Transverse colon (tissue), 4 donors: ENCODE results near the gene AAMP. TPM values are rescaled to one million over a fixed set of nuclear protein-coding genes. Genes with fewer than 3 reads are reported as not detected.

Experiments
- DNase-seq: peaks from one replicate; pipeline ENCODE4 v3.0.0-alpha.2; 2019
- H3K27ac ChIP-seq, 4 donors: fragments of 200-600 bp; sonication (generic); 2 replicates each; pipeline ENCODE4 v1.5.1; 2016 to 2018; ENCODE audit warnings: inconsistent platforms in 4 of 4
- H3K27me3 ChIP-seq: fragments of 200-600 bp; sonication (generic); 2 replicates; pipeline ENCODE4 v1.5.1; 2017; ENCODE audit warnings: inconsistent platforms
- H3K36me3 ChIP-seq, 4 donors: fragments of 200-600 bp; sonication (generic); 2 replicates each; pipeline ENCODE4 v1.5.1; 2017 to 2019; ENCODE audit warnings: inconsistent platforms in 4 of 4
- H3K4me1 ChIP-seq, 4 donors: fragments of 200-600 bp; sonication (generic); 2 replicates each; pipeline ENCODE4 v1.5.1; 2017 to 2020; ENCODE audit warnings: inconsistent platforms in 4 of 4
- H3K4me3 ChIP-seq, 4 donors: fragments of 200-600 bp; sonication (generic); 1 replicate in 1 of 4; 2 replicates in 3 of 4; pipeline versions ENCODE4 v1.5.1 to v1.6.1; 2017 to 2019; ENCODE audit warnings: inconsistent platforms in 4 of 4
- H3K9me3 ChIP-seq, 2 donors: fragments of 200-600 bp; sonication (generic); 2 replicates each; pipeline ENCODE4 v1.5.1; 2017 to 2019; ENCODE audit warnings: inconsistent platforms in 2 of 2
- CTCF ChIP-seq, 5 experiments: fragments of 200-600 bp in 3 of 5; fragments of 450-650 bp in 2 of 5; sonication (generic) in 3 of 5; IDR thresholded peaks; 1 replicate in 2 of 5; 2 replicates in 3 of 5; pipeline ENCODE4 v1.5.1; 2016 to 2017; ENCODE audit warnings: antibody characterized with exemption in 5 of 5, inconsistent platforms in 3 of 5, mild to moderate bottlenecking in 2 of 5, moderate library complexity in 1 of 5
- EP300 ChIP-seq: sonication (generic); formaldehyde crosslinking; IDR thresholded peaks from one replicate; pipeline ENCODE4 v1.6.1; 2017; ENCODE audit warnings: antibody characterized with exemption, low read depth
- POLR2A ChIP-seq: fragments of 450-650 bp; IDR thresholded peaks from one replicate; pipeline ENCODE4 v1.6.1; 2016; ENCODE audit warnings: antibody characterized with exemption, mild to moderate bottlenecking, moderate library complexity
- POLR2AphosphoS5 ChIP-seq, 3 donors: sonication (generic); formaldehyde crosslinking; IDR thresholded peaks; one replicate each; pipeline ENCODE4 v1.6.1; 2016; ENCODE audit warnings: antibody characterized with exemption in 3 of 3
- WGBS, 2 donors: methylation state at CpG; one replicate each; pipeline ENCODE4 v1.1.5; 2018; ENCODE audit warnings: low coverage in 1 of 2; 5-methylcytosine and 5-hydroxymethylcytosine counted together
- in situ Hi-C, 4 donors: fragments of 200-750 bp; cut with MboI; loops; one replicate each; pipeline versions ENCODE4 v1.15.0 to v1.15.1; 2017; ENCODE audit warnings: low sequenced_read_pairs in 3 of 4, low pct_ligation_motif_present in 1 of 4, low pct_unique_long_range_greater_than_20kb in 1 of 4
- intact Hi-C: fragments of 100-400 bp; cut with DNase I; formaldehyde crosslinking; loops from one replicate; pipeline ENCODE4 v1.15.1; 2023; ENCODE audit warnings: low total_unique reads
- total RNA-seq, 4 donors: library from RNA; depleted of rRNA; stranded (reverse); fragments of >200 nt; gene quantifications; one replicate each; pipeline ENCODE4 v1.1.0, GENCODE V29; 2016

Gene AAMP
- total RNA-seq, 4 donors from 2014 or later = 96.9 to 466 (median 174) TPM

DNA sequence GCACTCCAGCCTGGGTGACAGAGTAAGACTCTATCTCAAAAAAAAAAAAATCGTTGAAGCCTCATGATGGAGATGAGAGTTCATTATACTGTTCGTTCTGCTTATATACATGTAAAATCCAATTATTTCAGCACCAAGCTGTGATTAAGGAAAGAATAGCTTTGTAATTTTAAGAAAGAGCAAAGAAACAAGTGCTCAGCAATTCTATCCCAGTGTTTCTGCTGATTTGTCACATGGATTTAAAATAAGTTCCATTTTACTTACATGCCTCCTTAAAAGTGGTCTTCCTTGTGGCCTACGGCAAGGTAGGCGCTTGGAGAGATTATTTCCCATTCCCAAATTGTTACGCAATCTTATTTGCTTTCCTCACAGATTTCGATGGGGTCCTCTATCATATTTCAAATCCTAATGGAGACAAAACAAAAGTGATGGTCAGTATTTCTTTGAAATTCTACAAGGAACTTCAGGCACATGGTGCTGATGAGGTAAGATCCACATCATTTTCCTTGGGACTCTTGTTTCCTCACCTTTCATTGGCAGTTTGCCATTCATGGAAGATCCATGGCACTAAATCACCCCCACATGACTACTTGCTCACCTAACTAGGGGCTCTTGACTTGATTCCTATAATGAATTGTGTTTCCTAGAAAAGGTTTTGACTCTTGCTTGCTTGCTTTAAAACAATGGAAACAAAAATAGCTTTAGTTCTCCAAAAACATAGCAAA lies 41.4 kb downstream of the AAMP start:
- H3K27ac ChIP-seq = peak overlapping the region; percentile 77 to 83 (median 79)
- in situ Hi-C loops = no loop called here
- WGBS, 2 donors = 80 to 84% methylated on average over 6 of the region's 6 CpGs
- H3K4me1 ChIP-seq = peaks cover 27 to 64% (median 34%) of the 10 kb centered on the region in 4 donors
- no peak for TF ChIP-seq POLR2AphosphoS5 (IDR thresholded peaks at IDR 0.05)
- no peak for TF ChIP-seq CTCF (IDR thresholded peaks at IDR 0.05)
- no peak for TF ChIP-seq POLR2A
- TF ChIP-seq EP300 = no peak
- H3K9me3 ChIP-seq = no peaks in the 10 kb centered on the region
- no peak overlapping the region for H3K4me3 ChIP-seq
- intact Hi-C loops = loop anchor here (10.0 kb wide), 1 partner anchor 1156 kb away; the partner anchor contains the start of gene DNPEP
- H3K36me3 ChIP-seq = peaks cover 0 to 44% (median 12%) of the 10 kb centered on the region in 4 donors
- no peaks in the 10 kb centered on the region for H3K27me3 ChIP-seq
- no peak for DNase-seq

- Histone ChIP-seq H3K27me3 (no peaks in the 10 kb centered on the region), H3K9me3 (no peaks in the 10 kb centered on the region), H3K4me3 (no peak overlapping the region), H3K27ac (no peak overlapping the region), H3K36me3 (peaks cover 0 to 39% (median 12%) of the 10 kb centered on the region in 4 donors), H3K4me1 (peaks cover 31 to 73% (median 47%) of the 10 kb centered on the region in 4 donors)
- TF ChIP-seq POLR2A = no peak
- TF ChIP-seq EP300 = no peak
- intact Hi-C loops (loop anchor here (10.0 kb wide), 1 partner anchor 1158 kb away; the partner anchor contains the start of gene DNPEP), in situ Hi-C loops (no loop called here)
- DNase-seq = no peak
- 77 to 82% methylated on average over 3 of the region's 3 CpGs for WGBS, 2 donors
Measured at GRCh38 chr2:218226903-218227302, 43.0 kb downstream of the AAMP start.

DNA sequence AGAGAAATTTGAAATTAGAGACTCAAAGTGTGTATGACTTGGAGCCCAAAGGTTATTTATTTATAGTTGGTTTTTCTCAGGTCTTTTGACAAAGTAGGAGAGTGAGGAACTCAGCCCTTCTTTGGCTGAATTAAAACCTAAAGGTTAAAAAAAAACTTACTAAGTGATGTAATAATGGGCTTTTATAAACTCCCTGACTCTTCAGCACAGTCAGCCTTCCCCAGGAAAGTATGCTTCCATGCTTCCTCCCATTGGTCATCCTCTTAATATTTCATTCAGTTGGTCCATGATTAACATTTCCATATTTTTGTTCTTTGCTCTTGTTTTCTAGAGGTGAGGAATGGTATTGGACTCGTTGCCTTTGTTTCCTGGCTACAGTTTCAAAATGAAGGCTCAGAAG lies 45.8 kb downstream of the AAMP start:
- H3K4me3 ChIP-seq = no peak overlapping the region
- no peaks in the 10 kb centered on the region for H3K27me3 ChIP-seq
- H3K9me3 ChIP-seq = no peaks in the 10 kb centered on the region
- H3K27ac ChIP-seq = no peak overlapping the region
- no peak for DNase-seq
- in situ Hi-C loops (no loop called here), intact Hi-C loops (loop anchor here (10.0 kb wide), 1 partner anchor 1161 kb away; the partner anchor contains the start of gene DNPEP)
- TF ChIP-seq POLR2A = no peak
- no peak for TF ChIP-seq CTCF (IDR thresholded peaks at IDR 0.05)
- no peak for TF ChIP-seq EP300
- TF ChIP-seq POLR2AphosphoS5 (IDR thresholded peaks at IDR 0.05) = no peak
- peaks cover 31 to 74% (median 47%) of the 10 kb centered on the region in 4 donors for H3K4me1 ChIP-seq
- WGBS, 2 donors = 60 to 63% methylated on average over 1 of the region's 1 CpG
- peaks cover 0 to 29% (median 9%) of the 10 kb centered on the region in 4 donors for H3K36me3 ChIP-seq

DNA sequence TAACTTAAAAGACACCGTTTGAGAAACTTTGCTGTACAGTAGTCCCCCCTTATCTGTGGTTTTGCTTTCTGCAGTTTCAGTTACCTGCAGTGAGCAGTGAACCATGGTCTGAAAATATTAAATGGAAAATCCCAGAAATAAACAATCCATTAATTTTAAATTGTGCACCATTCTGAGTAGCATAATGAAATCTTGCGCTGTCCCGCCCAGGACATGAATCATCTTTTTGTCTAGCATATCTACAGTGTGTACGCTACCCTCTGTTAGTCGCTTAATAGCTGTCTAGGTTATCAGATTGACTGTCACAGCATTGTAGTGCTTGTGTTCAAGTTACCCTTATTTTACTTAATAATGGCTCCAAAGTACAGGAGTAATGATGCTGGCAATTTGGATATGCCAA lies 46.9 kb downstream of the AAMP start:
- peaks cover 22 to 74% (median 48%) of the 10 kb centered on the region in 4 donors for H3K4me1 ChIP-seq
- no peak for DNase-seq
- peak overlapping the region in 1 of 4 donors; percentile 23 for H3K27ac ChIP-seq

More for the DNA sequence above, 46.9 kb downstream of the AAMP start:
- in situ Hi-C loops = no loop called here
- Histone ChIP-seq H3K27me3 (no peaks in the 10 kb centered on the region), H3K4me3 (no peak overlapping the region), H3K36me3 (peaks cover 0 to 19% (median 7%) of the 10 kb centered on the region in 4 donors), H3K9me3 (no peaks in the 10 kb centered on the region)
- TF ChIP-seq POLR2A (no peak), POLR2AphosphoS5 (IDR thresholded peaks at IDR 0.05) (no peak), EP300 (no peak), CTCF (IDR thresholded peaks at IDR 0.05) (no peak)
- WGBS, 2 donors = 38 to 71% methylated on average over 5 of the region's 5 CpGs
- intact Hi-C loops = loop anchor here (10.0 kb wide), 1 partner anchor 1162 kb away; the partner anchor contains the start of gene DNPEP
